Ammon's horn (tissue), 1 donor: ENCODE measurements around the gene ZNF554.
"Not testable (repeated sequence)": the region's sequence is repeated elsewhere in the genome, so short reads cannot be mapped to it uniquely, and the experiment has no call there.

Source experiments
- DNase-seq: peaks from one replicate; pipeline ENCODE4 v3.0.0-alpha.2; 2016; ENCODE audit warnings: low spot score

The ZNF554 gene

GRCh38 chr19:2790557-2791271, 29.0 kb upstream of the ZNF554 start:
- DNase-seq: no peak

- DNase-seq: no peak
Observed at GRCh38 chr19:2791440-2791839, 28.2 kb upstream of the ZNF554 start.

- DNase-seq: no peak
Observed at GRCh38 chr19:2791876-2792275, 27.8 kb upstream of the ZNF554 start.

DNA sequence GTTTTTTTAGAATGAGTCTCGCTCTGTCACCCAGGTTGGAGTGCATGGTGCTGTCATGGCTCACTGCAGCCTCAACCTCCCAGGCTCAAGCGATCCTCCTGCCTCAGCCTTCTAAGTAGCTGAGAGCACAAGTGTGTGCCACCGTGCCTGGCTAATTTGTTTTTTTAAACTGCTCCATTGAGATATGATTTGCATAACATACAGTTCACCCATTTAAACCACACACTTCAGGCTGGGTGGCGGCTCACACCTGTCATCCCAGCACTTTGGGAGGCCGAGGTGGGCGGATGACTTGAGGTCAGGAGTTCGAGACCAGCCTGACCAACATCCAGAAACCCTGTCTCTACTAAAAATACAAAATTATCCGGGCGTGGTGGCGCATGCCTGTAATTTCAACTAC, 27.0 kb upstream of the ZNF554 start:
- not testable (repeated sequence) for DNase-seq

DNA sequence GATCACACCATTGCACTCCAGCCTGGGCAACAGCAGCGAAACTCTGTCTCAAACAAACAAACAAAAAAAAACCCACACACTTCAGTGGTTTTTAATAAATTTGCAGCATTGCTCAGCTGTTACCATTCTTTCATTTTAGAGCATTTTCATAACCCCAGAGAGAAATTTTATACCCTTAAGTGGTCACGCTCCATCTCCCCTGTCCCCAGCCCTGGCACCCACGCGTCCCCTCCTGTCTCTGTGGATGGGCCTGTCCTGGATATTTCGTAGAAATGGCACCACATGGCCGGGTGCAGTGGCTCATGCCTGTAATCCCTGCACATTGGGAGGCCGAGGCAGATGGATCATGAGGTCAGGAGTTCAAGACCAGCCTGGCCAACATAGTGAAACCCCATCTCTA, 26.5 kb upstream of the ZNF554 start:
- DNase-seq: no peak

DNA sequence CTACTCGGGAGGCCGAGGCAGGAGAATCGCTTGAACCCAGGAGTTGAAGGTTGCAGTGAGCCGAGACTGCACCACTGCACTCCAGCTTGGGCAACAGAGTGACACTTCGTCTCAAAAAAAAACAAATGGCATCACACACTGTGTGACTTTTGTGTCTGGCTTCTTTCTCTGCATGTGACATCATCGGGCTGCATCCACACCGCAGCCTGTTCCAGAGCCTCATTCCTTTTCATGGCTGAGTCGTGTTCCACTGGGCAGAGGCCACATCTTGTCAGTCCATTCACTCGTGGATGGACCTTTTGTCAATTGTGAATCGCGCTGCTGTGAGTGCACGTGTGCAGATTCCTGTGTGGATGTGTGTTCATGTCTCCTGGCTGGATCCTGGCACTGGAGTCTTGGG, 26.1 kb upstream of the ZNF554 start:
- no peak for DNase-seq

DNA sequence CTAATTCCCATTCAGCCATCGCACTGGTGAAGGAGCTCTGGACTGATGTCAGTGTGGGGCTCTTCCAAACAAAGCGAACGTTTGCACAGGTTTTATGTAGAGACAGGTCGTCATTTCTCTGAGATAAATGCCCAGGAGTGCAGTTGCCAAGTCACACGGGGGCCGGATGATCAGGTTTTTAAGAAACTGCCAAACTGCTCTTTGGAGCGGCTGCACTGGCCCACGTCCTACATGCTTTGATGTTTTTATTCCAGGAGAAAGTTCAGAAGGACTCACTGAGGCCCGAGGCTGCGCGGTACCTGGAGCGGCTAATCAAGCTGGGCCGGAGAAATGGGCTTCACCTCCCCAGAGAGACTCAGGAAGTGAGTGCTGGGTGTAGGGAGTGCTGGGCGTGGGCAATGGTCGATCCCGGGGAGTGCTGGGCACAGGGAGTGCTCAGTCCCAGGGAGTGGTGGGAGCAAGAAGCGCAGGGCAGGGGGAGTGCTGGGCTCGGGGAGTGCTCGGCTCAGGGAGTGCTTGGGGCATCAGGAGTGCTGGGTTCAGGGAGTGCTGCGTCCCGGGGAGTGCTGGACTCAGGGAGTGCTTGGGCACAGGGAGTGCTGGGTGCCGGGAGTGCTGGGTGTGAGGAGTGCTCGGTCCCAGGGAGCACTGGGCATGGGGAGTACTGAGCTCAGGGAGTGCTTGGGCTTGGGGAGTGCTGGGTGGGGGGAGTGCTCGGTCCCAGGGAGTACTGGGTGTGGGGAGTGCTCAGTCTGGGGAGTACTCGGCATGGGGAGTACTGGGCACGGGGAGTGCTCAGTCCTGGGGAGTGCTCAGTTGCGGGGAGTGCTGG, 23.6 kb upstream of the ZNF554 start:
- no peak for DNase-seq

DNA sequence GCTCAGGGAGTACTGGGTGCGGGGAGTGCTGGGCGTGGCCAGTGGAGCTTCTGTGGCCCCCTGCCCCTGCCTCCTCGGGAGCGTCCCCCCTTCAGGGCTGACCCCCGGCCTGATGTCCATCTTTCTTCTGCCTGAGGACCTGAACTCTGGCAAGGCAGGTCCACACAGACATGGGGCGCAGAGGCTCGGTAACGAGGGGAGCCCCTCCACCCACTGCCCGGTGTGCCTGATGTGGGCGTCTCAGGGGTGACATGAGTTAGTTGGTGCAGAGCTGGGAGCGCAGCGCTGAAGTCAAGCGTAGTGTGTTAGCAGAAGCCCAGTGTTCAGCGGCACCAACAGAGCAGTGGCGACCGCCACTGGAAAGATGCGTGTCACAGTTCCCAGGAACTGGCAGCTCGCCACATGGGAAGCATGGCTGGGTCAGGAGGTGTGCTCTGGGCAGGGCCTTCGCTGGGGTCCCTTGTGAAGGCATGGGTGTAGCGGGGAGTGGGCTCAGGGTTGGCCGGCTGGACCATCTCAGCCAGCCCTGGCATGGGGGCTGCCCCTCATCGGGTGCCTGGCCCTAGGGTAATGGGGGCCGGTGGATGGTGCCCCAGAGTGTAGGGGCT, 22.9 kb upstream of the ZNF554 start:
- no peak for DNase-seq

DNA sequence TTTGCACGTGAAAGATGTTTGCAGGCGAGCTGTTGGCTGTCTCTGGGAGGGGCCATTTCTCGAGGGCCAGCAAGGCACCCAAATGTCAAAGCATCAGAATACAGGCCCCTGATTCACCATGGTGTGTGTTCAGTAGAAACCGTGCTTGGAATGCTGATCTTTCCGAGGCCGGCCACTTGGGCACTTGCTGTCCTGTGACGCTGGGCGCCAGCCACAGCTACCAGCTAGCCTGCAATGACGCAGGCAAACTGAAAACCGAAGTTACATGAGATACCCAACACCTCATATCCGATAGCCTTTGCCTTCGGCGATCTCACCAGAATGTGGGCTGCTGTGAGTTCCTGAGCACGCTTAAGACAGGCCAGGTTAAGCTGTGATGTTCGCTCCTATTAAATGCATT, 22.4 kb upstream of the ZNF554 start:
- no peak for DNase-seq

DNA sequence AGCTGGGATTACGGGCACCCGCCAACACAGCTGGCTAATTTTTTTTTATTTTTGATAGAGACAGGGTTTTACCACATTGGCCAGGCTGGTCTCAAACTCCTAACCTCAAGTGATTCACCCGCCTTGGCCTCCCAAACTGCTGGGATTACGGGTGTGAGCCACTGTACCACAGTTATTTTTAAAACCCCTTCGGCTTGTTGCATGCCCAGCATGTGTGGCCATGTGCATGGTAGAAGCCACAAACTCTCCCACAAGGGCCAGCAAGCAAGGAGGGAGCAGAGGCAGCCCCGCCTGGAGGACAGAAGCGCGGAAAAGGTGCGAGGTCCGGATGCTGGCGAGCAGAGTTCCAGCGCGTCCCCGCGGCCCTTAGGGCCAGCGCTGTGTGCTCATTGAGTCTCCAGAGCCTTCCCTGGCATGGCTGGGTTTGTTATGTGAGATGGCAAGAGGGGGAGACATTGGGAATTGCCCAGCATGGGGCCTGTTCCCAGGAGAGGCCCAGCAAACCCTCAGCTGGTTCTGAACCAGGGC, 21.4 kb upstream of the ZNF554 start:
- DNase-seq: no peak

DNA sequence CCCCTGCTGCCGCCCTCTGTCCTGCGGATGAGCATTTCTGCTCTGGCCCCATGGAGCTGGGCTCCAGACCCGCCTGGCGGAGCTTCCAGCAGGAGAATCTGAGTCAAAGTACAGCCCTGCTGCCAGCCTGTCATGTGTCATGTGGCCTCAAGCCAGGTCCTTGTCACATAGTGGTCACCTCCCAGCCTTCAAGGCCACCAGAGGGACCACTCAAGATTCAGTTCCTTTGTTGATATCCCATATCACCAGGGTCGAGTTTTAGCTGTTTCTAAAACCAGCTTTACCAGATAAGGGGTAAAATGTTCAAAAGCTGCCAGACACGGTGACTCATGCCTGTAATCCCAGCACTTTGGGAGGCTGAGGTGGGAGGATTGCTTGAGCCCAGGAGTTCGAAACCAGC, 20.9 kb upstream of the ZNF554 start:
- DNase-seq: no peak

- no peak for DNase-seq
Observed at GRCh38 chr19:2799273-2800020, 20.2 kb upstream of the ZNF554 start.

DNA sequence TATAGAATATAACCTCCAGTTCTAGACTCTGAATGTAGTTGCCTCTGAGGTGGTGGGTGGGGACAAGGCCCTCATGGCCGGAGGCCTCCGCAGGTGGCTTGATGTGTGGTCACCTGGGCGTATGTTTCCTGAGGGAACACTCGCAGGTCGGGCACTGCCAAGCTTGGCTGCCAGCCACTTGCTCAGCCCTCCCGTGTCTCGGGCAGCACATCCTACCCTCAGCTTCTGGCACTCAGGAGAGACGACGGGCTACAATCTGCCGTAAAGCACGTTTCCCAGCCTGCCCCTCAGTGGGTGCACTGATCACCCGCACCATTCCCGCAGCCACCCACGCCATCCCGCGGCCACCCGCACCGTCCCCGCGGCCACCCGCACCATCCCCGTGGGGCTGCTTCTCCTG, 19.2 kb upstream of the ZNF554 start:
- no peak for DNase-seq

GRCh38 chr19:2802826-2803225, 16.8 kb upstream of the ZNF554 start:
- DNase-seq: no peak

- DNase-seq: no peak
Observed at GRCh38 chr19:2803486-2804155, 16.0 kb upstream of the ZNF554 start.

- no peak for DNase-seq
Observed at GRCh38 chr19:2804156-2805004, 15.3 kb upstream of the ZNF554 start.

GRCh38 chr19:2805261-2805900, 14.3 kb upstream of the ZNF554 start:
- DNase-seq: no peak

DNA sequence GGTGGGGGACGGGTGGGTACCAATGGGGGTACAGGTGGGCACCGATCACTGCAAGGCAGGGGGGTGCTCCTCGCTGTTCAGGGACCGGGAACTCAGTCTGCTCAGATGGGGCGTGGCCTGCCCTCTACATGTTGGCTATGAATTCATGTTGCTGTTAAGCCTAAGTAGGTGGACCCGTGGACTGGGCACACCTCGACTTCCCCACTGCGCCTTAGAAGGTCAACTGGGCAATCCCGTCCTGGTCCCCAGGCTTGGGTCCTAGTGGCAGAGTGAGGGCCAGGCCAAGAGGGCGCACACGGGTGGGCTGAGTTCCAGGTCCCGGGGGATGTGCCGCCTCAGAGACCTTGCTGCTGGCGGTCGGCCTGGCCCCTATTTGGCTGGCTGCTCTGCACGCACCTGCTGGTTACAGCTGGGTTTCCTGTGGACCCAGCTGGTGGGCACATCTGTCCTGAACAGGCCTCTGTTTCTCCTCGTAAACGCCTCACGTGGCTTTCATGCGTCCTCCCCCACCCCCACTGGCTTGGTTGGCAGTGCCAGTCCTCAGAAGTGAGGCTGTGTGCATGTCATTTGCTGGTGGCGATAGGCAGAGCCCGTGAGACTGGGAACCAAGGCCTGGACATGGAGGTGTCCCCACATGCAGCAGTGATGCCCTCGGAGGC, 13.5 kb upstream of the ZNF554 start:
- no peak for DNase-seq

DNA sequence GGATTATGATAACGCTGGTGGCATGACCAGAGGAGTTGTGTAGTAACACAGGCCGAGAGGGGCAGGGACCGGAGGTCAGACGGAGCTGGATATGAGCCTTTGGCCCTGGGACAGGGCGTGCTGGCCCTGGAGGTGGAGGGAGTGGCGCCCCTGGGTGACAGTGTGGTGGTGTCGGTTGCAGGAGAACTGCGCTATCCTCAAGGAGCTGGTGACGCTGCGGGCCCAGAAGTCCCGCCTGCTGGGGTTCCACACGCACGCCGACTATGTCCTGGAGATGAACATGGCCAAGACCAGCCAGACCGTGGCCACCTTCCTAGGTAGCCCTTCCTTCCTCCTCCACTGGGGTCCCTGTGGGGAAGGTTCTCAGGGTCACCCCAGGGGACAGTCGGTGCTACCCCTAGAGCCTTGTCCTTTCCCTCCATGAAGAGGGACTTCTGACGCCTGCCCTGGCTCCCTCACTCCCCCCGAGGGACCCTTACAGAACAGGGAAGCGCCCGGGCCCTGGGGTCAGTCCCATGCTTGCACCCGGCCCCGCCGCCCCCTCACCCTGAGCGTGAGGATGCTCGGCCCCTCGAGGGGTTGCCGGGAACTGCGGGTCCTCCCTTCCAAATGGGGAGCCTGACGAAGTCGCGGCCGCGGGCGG, 12.8 kb upstream of the ZNF554 start:
- DNase-seq: no peak
